Mononuclear cell (primary cell): Measurements from ENCODE around the gene CIPC. TPM values are rescaled to one million over a fixed set of nuclear protein-coding genes. Genes with fewer than 3 reads are reported as not detected.

Experiments
- H3K27me3 ChIP-seq: 2 replicates; pipeline ENCODE4 v1.6.0; 2011; ENCODE audit warnings: low read length, control low read depth; ENCODE audit not compliant: insufficient read depth
- H3K4me1 ChIP-seq: 2 replicates; pipeline ENCODE4 v1.5.1; 2011; ENCODE audit warnings: mild to moderate bottlenecking, low read length, control low read depth; ENCODE audit not compliant: insufficient read depth
- H3K4me3 ChIP-seq: 2 replicates; pipeline ENCODE4 v1.5.1; 2011; ENCODE audit warnings: mild to moderate bottlenecking, low read length, moderate library complexity
- H3K9me3 ChIP-seq: 2 replicates; pipeline ENCODE4 v1.5.1; 2011; ENCODE audit warnings: low read depth, mild to moderate bottlenecking, control low read depth, low read length
- total RNA-seq: library from RNA; depleted of rRNA; stranded (reverse); fragments of >200 nt; gene quantifications from one replicate; pipeline ENCODE4 v1.2.3, GENCODE V29; 2012

The CIPC gene
- total RNA-seq, 1 donor, result 10.9 TPM

DNA sequence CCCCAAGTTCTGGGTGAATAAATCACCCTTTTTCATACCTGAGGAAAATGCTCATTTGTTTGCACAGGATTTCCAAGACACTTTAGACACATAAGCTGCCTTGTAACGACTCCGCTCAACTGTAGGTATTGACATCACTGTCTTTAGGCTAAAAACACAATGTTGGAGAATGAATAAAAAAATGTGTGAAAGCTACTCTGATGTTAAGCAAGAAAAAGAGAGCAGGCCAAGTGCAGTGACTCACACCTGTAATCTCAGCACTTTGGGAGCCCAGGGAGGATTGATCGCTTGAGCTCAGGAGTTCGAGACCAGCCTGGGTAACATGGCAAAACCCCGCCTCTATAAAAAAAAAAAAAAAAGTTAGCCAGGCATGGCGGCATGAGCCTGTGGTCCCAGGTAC is 11.1 kb upstream of the CIPC start:
- Histone ChIP-seq H3K27me3 (no peaks in the 10 kb centered on the region), H3K9me3 (peaks cover 6% of the 10 kb centered on the region), H3K4me3 (no peak overlapping the region), H3K4me1 (no peaks in the 10 kb centered on the region)

DNA sequence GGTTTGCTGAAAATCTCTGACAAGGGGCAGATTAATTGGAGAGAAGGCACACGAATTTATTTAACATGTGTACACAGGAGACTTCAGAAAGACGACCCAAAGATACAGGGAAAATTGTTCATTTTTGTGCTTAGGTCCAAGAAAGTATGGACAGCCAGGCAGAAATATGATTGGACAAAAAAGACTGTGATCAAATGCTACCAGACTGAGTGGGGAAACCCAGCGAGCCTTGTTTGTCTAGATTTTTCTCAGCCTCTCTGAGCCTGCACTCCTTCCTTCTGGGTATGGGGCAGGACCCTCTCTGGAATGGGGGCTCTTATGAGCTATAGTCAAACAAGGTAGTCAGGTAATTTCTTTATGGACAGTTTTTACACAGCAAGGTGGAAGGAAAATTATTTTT is 10.4 kb upstream of the CIPC start:
- H3K27me3 ChIP-seq, result no peaks in the 10 kb centered on the region
- H3K4me1 ChIP-seq, result no peaks in the 10 kb centered on the region
- H3K4me3 ChIP-seq, result no peak overlapping the region
- H3K9me3 ChIP-seq, result peaks cover 6% of the 10 kb centered on the region

- Histone ChIP-seq H3K9me3 (peaks cover 6% of the 10 kb centered on the region), H3K27me3 (no peaks in the 10 kb centered on the region), H3K4me1 (no peaks in the 10 kb centered on the region), H3K4me3 (no peak overlapping the region)
These were observed 9.8 kb upstream of the CIPC start for GRCh38 chr14:77088219-77088618.

- Histone ChIP-seq H3K4me3 (no peak overlapping the region), H3K4me1 (no peaks in the 10 kb centered on the region), H3K27me3 (no peaks in the 10 kb centered on the region), H3K9me3 (peaks cover 6% of the 10 kb centered on the region)
These were observed 9.4 kb upstream of the CIPC start for GRCh38 chr14:77088645-77089044.

DNA sequence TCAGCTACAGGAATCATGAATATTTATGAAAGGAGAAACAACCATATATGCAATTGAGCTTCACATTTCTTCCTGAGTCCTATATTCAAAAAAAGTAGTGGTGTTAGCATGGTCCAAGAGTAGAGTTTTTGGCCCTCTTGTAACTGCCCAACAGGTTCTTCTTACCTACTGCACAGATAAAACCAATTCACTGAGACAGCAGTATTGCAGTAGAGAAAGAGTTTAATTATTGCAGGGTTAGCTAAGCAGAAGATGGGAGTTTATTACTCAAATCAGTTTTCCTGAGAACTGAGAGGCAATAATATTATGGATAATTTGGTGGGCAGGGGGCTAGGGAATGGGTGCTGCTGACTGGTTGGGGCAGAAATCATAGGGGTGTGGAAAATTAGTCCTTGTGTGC is 6.5 kb upstream of the CIPC start:
- H3K27me3 ChIP-seq, result no peaks in the 10 kb centered on the region
- H3K4me3 ChIP-seq, result no peak overlapping the region
- H3K9me3 ChIP-seq, result peaks cover 6% of the 10 kb centered on the region

GRCh38 chr14:77092676-77093075 is 5.4 kb upstream of the CIPC start:
- no peaks in the 10 kb centered on the region for H3K27me3 ChIP-seq
- no peak overlapping the region for H3K4me3 ChIP-seq
- H3K4me1 ChIP-seq, result peaks cover 9% of the 10 kb centered on the region
- H3K9me3 ChIP-seq, result peaks cover 6% of the 10 kb centered on the region

More for the DNA sequence above, 6.5 kb upstream of the CIPC start:
- H3K4me1 ChIP-seq, result peaks cover under 1% of the 10 kb centered on the region

DNA sequence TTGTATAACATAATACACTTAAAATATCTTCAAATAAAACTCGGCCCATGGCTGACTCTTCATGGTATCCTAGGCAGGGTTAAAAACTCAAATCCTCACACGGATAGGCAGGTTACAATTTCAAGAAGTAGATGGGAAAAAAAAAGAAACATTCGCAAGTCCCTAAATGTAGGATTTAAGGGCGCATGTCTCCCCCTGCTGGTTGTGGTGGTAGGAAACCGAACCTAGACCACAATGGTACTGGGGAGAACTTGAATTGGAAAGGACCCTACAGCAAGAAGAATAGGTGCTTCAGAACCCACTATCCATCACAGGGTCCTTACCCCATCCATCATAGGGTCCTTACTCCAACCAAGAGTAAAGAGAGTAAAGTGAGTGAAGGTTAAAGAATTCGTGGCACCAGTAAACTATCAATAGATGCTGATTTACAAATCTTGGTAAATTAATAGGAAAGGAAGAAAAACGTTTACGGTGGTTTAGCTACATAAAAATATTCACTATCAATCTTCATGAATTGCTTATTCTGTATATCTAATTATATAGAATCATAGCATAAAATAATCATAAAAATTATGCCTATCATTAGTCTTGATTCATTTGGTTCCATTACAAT is 3.3 kb upstream of the CIPC start:
- no peaks in the 10 kb centered on the region for H3K27me3 ChIP-seq
- peaks cover 6% of the 10 kb centered on the region for H3K9me3 ChIP-seq
- no peak overlapping the region for H3K4me3 ChIP-seq
- peaks cover 23% of the 10 kb centered on the region for H3K4me1 ChIP-seq

- Histone ChIP-seq H3K9me3 (no peaks in the 10 kb centered on the region), H3K4me3 (peak overlapping the region; percentile 92), H3K4me1 (peaks cover 25% of the 10 kb centered on the region)
These were observed 905 bp upstream of the CIPC start for GRCh38 chr14:77097006-77097699.

GRCh38 chr14:77098529-77099353 is 683 bp downstream of the CIPC start:
- Histone ChIP-seq H3K4me3 (peak overlapping the region; percentile 92), H3K9me3 (no peaks in the 10 kb centered on the region), H3K27me3 (no peaks in the 10 kb centered on the region), H3K4me1 (peaks cover 25% of the 10 kb centered on the region)

More at GRCh38 chr14:77097006-77097699, 905 bp upstream of the CIPC start:
- no peaks in the 10 kb centered on the region for H3K27me3 ChIP-seq

DNA sequence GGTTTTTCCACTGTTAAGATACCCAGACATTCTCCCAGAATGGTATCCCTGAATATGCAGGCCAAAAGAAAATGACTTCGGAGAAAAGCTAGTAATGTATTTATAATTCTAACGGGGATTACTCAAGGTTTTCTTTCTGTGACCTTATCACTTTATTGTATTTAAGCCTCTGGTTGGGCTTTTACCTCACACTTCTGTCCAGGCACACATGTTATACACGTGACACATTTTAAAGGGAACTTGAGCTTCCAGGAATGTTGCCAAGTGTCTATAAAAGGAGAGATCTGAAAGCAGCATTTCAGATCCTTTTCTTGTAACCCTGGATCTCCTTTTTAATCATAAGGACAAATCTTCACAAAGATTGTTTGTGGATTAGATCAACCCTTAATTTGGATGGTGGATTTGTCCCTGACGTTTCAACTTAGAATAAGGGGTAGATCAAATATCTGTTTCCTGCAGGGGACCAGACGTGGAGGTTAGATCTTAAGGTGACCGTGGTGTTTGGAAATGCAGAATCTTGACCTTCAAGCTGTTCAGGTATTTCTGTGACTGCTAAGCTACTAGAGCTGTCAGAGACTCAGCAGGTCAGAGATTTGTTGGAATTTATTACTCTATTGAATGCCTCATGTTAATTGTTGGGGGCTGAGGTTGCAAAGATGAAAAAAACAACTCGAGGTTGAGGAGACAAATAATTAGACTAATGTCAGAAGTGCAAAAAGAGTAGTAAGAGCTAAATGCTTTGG is 1.5 kb downstream of the CIPC start:
- no peak overlapping the region for H3K4me3 ChIP-seq
- H3K9me3 ChIP-seq, result no peaks in the 10 kb centered on the region
- H3K27me3 ChIP-seq, result no peaks in the 10 kb centered on the region
- H3K4me1 ChIP-seq, result peaks cover 25% of the 10 kb centered on the region

DNA sequence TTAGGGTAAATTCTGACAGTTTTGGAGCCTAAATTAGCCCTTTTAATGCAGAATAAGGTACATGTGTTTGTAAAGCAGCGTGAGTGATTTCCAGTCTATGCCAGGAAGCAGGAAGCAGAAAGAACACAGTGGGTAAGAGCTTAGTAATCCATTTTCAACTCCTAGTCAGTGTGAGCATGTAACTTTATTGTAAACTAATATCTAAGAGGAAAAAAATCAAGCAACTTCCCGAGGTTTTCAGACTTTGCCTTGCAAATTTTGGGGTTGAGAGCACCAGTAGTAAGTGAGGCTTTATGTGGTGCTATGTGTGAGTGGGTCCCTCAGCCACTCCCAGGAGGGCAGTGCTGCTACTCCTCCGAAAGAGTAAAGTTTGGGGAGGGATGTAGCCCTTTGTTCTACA is 2.9 kb downstream of the CIPC start:
- Histone ChIP-seq H3K27me3 (no peaks in the 10 kb centered on the region), H3K4me1 (peaks cover 25% of the 10 kb centered on the region), H3K9me3 (no peaks in the 10 kb centered on the region), H3K4me3 (no peak overlapping the region)

DNA sequence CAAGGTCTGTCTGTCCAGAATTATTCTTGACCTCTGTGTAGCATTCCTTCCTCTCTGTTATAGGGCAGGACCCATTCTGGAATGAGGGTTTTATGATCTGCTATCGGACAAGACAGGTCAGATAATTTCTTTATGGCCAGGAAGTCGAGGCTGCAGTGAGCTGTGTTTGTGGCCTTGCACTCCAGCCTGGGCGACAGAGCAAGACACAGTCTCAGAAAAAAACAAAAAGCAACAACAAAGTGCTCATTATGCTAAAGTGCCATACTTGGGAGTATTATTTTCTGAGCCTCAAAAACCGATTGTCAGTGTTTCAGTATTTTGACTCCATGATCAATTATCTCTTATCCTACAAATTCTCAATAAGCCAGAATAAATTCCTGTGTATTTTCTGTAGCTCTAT is 4.1 kb downstream of the CIPC start:
- Histone ChIP-seq H3K4me1 (peaks cover 18% of the 10 kb centered on the region), H3K9me3 (no peaks in the 10 kb centered on the region), H3K4me3 (no peak overlapping the region), H3K27me3 (no peaks in the 10 kb centered on the region)

DNA sequence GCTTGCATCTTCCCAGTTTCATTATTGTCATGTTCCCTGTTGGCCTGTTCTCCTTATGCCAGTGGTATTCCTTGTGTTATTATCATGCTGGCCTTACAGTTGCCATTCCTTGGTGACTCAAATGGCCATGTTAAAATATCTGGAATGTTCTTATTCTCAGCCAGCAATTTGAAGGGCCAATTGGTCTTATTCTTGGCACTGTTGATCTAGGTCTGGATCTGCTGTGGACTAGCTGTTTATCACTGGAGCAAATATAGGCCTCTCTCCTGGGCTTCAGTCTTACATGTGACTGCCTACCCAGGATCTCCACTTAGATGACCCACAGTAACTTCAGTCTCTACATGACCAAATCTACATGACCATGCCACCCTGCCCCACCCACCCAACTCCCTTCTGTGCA is 5.4 kb downstream of the CIPC start:
- Histone ChIP-seq H3K9me3 (no peaks in the 10 kb centered on the region), H3K27me3 (no peaks in the 10 kb centered on the region), H3K4me1 (peaks cover 16% of the 10 kb centered on the region), H3K4me3 (no peak overlapping the region)

GRCh38 chr14:77103951-77104350 is 5.9 kb downstream of the CIPC start:
- Histone ChIP-seq H3K4me3 (no peak overlapping the region), H3K9me3 (no peaks in the 10 kb centered on the region), H3K27me3 (no peaks in the 10 kb centered on the region), H3K4me1 (peaks cover 11% of the 10 kb centered on the region)

GRCh38 chr14:77104393-77104792 is 6.3 kb downstream of the CIPC start:
- no peak overlapping the region for H3K4me3 ChIP-seq
- no peaks in the 10 kb centered on the region for H3K9me3 ChIP-seq
- H3K27me3 ChIP-seq, result no peaks in the 10 kb centered on the region
- peaks cover 6% of the 10 kb centered on the region for H3K4me1 ChIP-seq
